HG03354 (cell line): Measurements from ENCODE around the gene SFRP4.
A peak's percentile ranks its signal among the peaks of the same experiment; 100 is the strongest.

Experiments used
- ATAC-seq: cut with Tn5 transposase; IDR thresholded peaks from one replicate; pipeline ENCODE4 v1.9.1; 2021; ENCODE audit warnings: mild to moderate bottlenecking; ENCODE audit not compliant: unreplicated experiment, poor library complexity, severe bottlenecking

The SFRP4 gene

GRCh38 chr7:37927773-37928444, 11.3 kb upstream of the SFRP4 start:
- ATAC-seq = no peak

DNA sequence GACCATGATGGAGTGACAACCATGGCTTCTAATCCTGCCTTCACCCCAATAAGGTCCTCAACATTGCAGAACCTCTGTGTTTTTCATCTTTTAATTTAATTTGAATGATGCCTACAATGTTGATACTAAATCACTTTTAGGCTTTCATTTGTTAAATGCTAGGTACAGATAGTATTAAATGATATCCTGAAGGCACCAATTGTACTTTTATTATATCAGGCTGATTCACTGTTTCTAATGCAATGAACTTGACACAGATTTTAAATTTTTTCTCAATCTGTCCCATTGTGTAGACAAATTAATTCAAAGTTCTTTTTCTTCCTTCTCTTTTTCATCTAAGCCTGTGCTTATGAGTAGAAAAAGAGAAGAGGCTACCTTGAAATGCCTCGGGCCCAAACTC, 9.0 kb upstream of the SFRP4 start:
- ATAC-seq = no peak

GRCh38 chr7:37924491-37925041, 7.9 kb upstream of the SFRP4 start:
- no peak for ATAC-seq

- ATAC-seq = no peak
Observed at GRCh38 chr7:37923996-37924395, 7.4 kb upstream of the SFRP4 start.

GRCh38 chr7:37921876-37922275, 5.3 kb upstream of the SFRP4 start:
- no peak for ATAC-seq

GRCh38 chr7:37920849-37921805, 4.5 kb upstream of the SFRP4 start:
- peak; percentile 70 for ATAC-seq

- peak; percentile 64 for ATAC-seq
Observed at GRCh38 chr7:37920305-37920848, 3.8 kb upstream of the SFRP4 start, which contains the start of gene EPDR1. Gene EPDR1 (plus strand): TSS chr7:37920640. CDS start chr7:37920940, 300 bp downstream.

DNA sequence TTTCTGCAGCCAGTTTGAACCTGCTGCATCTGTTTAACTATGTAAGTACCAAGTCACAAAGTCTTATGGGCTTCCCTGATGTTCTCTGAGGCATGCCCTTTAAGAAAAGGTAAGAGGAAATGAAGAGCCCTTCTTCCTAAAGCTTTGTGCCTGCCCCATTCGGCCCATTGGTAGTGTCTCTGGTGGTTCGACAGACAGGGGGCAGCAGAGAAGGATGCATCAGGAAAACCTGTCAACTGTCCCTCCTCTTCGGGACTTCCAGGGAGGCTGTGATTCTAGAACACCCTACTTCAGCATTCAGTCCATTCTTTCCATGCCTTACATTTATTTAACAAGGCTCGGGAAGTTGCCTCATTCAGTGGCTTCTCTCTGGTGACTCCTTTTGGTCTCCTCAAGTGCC, 1.9 kb upstream of the SFRP4 start:
- ATAC-seq = no peak

GRCh38 chr7:37916017-37916672, 472 bp downstream of the SFRP4 start:
- ATAC-seq = no peak

- no peak for ATAC-seq
Observed at GRCh38 chr7:37915438-37915837, 1.2 kb downstream of the SFRP4 start.

GRCh38 chr7:37912756-37913155, 3.9 kb downstream of the SFRP4 start:
- ATAC-seq = no peak

DNA sequence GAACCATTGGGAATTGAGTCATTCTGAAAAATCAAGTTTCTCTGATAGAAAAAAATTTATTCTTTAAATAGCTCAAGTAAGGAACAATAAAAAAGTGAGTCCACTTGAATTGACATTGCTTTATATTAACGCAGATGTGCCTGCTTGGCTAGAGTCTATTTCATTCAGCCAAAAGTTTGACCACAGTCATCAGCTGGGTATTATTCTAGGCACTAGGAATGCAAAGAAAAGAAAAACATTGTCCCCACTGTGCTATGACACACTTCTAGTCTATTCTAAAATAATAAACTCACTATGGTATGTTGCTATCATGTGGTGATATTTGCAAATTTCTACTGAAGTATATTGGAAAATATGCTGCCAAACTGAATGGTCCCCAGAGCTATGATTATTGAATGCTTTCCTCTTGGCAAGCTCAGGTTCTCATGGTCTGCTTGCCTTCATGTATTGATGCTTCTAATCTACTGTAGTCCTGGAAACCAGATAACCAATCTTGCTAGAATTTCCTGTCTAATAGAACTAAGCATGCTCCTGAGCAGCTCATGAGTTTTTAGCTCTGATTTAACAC, 8.3 kb downstream of the SFRP4 start:
- no peak for ATAC-seq

GRCh38 chr7:37901890-37902524, 14.6 kb downstream of the SFRP4 start:
- ATAC-seq = no peak

- peak; percentile 64 for ATAC-seq
Observed at GRCh38 chr7:37901236-37901827, 15.3 kb downstream of the SFRP4 start.

GRCh38 chr7:37899712-37900247, 16.8 kb downstream of the SFRP4 start:
- ATAC-seq = peak; percentile 64

- ATAC-seq = no peak
Observed at GRCh38 chr7:37894671-37895070, 21.9 kb downstream of the SFRP4 start.

DNA sequence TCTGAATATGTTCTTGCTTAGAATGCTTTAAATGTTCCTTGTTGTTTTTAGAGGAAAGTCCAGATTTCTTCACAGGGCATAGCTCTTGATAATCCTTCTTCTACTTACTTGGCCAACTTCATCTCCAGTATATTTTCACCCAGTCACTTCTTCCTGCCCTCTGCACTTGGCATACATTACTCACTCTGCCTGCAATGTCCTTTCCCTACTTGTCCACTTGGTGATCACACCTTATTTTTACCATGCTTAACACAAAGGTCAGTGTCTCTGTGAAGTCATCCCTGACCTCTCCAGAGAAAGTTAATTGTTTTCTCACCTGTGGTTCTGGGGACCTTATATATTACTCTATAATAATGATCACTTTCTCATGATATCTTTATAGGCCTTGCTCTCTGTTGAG, 23.3 kb downstream of the SFRP4 start:
- ATAC-seq = no peak

DNA sequence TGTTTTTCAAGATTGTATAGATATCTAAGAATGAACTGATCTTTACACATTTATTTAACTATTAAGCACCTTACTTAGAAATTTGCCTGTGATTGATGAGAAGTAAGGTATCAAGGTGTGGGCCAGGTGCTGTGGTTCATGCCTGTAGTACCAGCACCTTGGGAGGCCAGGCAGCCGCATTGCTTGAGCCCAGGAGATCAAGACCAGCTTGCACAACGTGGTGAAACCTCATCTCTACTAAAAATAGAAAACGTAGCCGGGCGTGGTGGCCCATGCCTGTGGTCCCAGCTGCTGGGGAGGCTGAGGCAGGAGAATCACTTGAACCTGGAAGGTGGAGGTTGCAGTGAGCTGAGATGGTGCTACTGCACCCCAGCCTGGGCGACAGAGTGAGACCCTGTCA, 34.5 kb downstream of the SFRP4 start:
- no peak for ATAC-seq
